HG02588 (cell line): ENCODE measurements around the gene SLC1A4.
"Not testable (repeated sequence)": the region's sequence is repeated elsewhere in the genome, so short reads cannot be mapped to it uniquely, and the experiment has no call there.

Experiments used
- ATAC-seq: cut with Tn5 transposase; IDR thresholded peaks from one replicate; pipeline ENCODE4 v1.9.1; 2021; ENCODE audit warnings: mild to moderate bottlenecking, moderate library complexity; ENCODE audit not compliant: unreplicated experiment

The SLC1A4 gene

DNA sequence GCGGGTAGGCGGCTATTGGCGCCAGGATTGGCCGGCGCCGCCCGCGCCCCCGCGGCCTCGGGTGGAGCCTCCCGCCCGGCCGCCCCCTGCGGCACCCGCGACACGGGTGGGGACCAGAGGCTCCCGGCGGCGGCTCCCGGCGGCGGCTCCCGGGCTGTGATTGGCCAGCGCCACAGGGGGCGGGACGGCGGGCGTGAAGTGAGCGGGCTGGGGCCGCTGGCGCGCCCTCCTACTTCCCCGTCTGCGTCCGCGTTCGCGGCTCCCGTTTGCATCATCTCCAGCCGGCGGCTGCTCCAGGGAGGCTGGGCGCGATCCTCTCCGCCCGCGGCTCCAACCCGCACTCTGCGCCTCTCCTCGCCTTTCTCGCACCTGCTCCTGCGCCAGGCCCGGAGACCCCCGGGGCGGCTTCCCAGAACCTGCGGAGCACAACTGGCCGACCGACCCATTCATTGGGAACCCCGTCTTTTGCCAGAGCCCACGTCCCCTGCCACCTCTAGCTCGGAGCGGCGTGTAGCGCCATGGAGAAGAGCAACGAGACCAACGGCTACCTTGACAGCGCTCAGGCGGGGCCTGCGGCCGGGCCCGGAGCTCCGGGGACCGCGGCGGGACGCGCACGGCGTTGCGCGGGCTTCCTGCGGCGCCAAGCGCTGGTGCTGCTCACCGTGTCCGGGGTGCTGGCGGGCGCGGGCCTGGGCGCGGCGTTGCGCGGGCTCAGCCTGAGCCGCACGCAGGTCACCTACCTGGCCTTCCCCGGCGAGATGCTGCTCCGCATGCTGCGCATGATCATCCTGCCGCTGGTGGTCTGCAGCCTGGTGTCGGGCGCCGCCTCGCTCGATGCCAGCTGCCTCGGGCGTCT is at the start of gene SLC1A4:
Gene SLC1A4, plus strand, starts transcription at position 274 of the 856 bp plus-strand sequence. Its CDS starts 245 bp downstream, at position 519.
- peak; percentile 69 for ATAC-seq

DNA sequence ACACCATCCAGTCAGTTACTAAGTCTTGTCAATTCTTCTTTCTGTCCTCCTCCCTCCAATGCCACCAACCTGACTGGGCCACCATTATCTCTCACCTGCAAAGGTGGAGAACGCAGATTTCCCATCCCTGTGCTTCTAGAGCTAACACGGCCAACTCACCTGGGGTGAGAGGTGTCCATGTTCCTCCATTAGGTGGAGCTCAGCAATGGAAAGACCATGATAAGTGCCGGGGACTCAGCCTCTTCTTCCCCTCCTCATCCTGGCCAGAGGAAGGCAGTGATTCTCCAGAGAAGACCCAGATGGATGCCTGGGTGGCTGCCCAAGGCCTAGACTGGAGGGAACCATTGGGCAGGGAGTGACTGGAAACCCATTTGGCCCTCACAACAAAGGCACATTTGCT is 48.1 kb upstream of the SLC1A4 start:
- no peak for ATAC-seq

- no peak for ATAC-seq
Observed at GRCh38 chr2:64941801-64942200, 47.4 kb upstream of the SLC1A4 start.

DNA sequence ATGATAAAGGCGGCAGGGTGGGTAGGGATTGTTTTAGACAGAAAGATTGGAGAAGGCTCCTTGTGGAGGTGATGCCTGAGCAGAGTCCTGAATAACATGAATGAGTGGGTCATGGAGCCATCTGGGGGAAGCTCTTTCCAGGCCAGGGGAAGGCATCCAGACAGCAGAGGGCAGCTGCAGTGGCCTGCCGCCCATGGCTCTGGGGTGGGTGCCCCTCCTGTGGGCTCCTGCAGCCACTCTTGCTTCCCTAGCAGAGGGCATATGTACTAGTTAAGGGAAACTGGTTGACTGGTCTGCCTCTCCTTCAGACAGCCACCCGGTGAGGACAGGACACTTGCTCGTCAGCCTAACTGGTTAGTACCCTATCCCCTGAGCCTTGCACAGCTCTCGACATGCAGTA is 46.5 kb upstream of the SLC1A4 start:
- no peak for ATAC-seq

DNA sequence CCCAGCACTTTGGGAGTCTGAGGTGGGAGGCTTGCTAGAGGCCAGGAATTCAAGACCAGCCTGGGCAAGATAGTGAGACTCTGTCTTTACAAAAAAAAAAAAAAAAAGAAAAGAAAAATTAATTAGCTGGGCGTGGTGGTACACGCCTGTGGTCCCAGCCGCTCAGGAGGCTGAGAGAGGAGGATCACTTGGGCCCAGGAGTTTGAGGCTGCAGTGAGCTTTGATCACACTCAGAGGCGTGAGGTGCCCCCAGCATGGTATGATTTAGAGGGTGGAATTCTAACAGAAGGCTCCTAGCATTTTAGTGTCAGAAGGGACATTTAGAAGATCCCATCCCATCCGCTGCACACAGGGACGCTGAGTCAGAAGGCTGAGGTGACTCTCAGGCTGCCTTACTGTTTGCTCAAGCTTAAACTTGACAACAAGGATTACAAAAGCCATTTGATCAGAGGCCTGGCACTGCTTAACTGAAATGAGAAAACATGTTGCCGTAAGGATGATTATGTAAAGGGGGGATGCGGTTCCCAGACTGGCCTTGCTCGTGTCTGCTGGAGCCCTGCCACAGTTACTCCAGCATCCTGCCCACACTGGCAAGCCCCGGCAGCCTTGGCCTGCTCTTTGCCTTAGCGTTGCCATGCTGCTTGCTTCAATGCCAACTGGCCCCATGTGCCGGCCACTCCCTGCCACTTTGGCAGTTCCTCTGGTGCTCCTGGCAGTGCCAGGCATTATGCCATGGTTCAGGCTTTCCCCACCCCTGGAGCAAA is 45.6 kb upstream of the SLC1A4 start:
- no peak for ATAC-seq

GRCh38 chr2:64944484-64944883 is 44.7 kb upstream of the SLC1A4 start:
- ATAC-seq, result no peak

- ATAC-seq, result peak; percentile 90
Observed at GRCh38 chr2:64945973-64946768, 43.0 kb upstream of the SLC1A4 start.

- no peak for ATAC-seq
Observed at GRCh38 chr2:64946769-64947247, 42.4 kb upstream of the SLC1A4 start.

DNA sequence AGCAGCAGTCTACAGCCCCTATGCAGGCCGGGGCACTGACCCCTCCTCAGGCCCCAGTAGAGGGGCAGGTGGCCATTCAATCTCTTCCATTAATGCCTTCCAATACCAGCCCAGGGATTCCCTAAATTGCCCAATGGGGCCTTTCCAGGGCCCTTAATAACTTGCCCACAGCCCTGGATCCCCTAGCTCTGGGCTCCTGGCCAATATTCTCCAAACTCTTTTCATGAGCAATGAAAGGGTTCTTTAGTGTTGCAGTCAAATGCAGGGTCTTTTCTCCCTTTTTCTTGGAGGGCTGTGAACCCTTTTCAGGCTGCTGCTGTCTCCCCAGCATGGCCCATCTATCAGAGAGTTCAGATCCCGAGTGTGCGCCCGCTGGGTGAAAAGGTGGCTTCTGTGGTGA is 41.3 kb upstream of the SLC1A4 start:
- ATAC-seq, result no peak

DNA sequence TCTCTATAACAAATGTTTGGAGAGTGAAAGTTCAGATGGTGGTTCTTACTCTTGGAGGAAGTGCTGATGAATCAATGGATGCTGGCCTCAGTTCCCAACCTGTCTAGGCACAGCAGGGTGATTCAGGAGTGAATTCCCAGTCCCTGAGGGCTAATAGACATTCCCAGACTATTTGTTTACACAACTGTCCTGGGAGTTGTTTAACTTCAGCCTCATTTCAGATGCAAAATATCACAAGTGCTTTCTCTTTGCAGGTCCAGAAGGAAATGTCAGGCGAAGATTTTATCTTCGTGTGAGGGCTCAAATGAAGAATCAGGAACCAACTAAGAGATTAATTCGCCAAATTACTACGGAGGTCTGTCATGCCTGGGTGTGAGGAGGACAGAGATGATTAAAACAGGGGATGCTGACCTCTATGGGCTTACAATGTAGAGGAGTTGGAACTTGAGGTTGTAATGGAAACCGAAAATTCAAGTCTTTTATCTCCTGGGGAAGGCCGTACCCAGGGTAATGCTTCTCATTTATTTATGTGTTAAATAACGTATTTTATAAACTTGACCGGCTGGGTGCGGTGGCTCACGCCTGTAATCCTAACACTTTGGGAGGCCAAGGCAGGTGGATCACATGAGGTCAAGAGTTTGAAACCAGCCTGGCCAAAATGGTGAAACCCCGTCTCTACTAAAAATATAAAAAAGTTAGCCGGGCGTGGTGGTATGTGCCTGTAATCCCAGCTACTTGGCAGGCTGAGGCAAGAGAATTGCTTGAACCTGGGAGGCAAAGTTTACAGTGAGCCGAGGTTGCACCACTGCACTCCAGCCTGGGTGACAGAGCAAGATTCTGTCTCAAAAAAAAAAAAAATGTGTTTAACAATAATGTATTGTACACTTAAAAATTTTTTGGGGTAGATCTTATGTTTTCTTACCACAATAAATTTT is 38.7 kb upstream of the SLC1A4 start:
- no peak for ATAC-seq

- ATAC-seq, result no peak
Observed at GRCh38 chr2:64951306-64951953, 37.8 kb upstream of the SLC1A4 start.

DNA sequence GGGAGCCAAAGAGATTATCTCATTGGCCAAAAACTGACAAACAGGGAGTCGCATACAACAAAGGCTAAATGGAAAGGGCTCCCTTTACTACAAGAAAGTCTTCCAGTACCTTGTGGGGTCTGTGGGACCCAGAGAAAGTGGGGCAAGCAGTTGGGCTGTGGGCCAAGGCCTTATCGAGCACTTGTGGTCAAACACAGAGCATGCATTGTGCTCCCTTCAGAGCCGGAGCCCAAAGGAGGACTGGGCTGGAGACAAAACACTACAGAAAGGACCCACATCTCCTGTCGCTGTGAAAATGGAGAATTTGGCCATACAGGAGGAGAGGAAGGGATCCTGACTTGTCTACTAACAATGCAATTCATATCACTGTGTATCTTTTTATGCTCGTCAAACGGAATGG is 37.1 kb upstream of the SLC1A4 start:
- ATAC-seq, result no peak

- no peak for ATAC-seq
Observed at GRCh38 chr2:64952511-64953482, 36.4 kb upstream of the SLC1A4 start.

DNA sequence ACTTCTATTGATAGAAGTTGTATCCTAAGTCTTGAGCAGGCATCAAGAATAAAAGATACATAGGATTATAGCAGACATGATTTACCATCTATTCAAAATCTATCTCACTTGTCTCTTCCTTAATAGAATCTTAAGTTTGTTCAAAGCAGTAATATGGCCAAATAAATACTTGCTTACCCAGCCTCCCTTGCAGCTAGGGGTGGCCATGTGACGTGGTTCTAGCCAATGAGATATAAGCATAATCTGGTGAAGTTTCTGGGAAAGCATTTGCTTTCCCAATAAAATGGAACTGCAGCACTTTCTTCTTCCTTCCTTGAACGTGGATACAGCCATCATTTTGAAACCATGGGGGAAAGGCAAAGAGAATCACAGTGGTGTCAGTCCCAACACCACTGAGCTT is 33.7 kb upstream of the SLC1A4 start:
- ATAC-seq, result no peak

GRCh38 chr2:64957109-64957903 is 31.9 kb upstream of the SLC1A4 start:
- no peak for ATAC-seq

GRCh38 chr2:64958556-64958955 is 30.6 kb upstream of the SLC1A4 start:
- ATAC-seq, result no peak

DNA sequence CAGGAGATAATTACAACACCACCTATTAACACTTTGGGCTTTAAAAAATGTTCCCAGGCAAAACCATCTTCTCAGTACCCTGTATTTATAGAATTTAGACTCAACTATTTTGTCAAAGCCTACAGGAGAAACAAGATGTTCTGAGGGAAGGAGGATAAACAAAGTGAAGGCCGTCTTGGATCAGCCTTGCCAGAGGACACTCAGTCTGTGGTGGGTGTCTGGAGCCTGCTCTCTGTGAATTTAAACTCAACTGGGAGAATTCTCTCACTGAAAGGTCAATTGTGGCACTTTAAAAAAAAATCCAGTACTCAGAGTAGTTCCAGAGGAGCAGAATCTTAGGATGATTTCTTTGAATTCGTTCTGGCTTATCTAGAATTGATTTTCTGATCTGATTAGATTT is 28.4 kb upstream of the SLC1A4 start:
- no peak for ATAC-seq

- not testable (repeated sequence) for ATAC-seq
Observed at GRCh38 chr2:64963138-64963537, 26.1 kb upstream of the SLC1A4 start.
